ENCODE results near the gene CYB561.

CYB561 gene

DNA sequence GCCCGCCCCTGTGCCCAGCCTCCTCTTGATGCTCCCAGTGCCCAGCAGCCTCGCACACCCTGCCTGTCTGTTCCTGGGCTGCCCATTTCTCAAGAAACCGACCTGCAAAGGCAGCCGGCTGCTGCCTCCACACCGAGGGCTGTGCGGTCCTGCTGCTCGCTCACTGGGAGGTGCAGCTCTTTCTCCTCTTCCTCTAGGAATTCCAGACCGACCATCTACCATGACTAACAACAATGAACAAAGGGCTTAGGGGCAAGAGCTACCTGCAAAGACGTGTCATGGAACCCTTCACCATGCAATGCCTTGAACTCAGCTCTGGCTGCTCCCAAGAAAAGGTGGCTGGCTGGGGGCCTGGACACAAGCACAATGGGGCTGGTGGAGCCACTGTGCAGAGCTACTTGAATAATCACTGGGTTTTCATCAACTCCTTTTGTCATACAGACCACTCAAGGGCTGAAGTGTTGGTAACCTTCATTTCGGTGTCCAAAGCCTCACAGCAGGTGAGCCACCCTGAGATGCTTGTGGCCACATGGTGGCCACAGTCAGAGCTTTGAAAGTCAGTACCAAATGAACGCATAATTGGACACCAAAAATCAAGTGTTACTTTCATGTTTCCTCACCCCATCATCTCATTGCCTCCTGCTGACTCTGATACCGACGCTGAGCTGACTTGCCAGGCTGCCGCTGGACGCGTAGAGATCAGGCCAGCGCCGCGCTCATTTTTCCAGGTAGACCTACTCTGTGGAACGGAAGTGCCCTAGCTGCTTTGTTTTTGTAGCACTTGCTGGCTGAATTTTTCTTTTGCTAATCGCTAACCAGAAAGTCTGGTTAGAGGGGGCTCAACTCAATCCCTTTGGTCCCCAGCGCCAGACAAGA, 19.8 kb downstream of the CYB561 start:
- H3K4me1 ChIP-seq (ENCODE audit: insufficient read depth, low read length): peaks cover 16% of the 10 kb centered on the region
- no peaks in the 10 kb centered on the region for H3K9me3 ChIP-seq (ENCODE audit: control insufficient read depth, insufficient read depth, low read length)

DNA sequence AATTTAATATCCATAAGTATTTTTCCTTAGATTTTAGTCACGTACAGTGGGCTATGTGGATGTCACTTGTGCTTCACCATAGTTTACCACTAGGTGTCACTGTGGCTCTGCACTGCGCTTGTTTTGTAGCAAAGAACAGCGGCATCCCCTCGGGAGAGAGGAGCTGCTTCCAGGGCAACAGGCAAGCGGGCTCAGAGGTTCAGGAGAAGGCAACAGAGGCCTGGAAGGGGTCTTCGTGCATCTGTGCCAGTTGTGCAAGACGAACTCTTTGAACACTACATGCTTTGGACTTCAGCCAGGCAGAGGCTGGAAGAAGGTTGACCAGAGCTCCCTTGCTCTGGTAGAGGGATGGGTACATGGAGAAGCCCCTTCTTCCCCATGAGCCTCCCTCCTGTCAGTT, 20.6 kb downstream of the CYB561 start:
- no peak overlapping the region for H3K9ac ChIP-seq (ENCODE audit: low read depth, low read length)

More for the DNA sequence above, 19.8 kb downstream of the CYB561 start:
- no peak overlapping the region for H3K9ac ChIP-seq (ENCODE audit: low read depth, low read length)
- H3K36me3 ChIP-seq (ENCODE audit: insufficient read depth, low read length): no peaks in the 10 kb centered on the region

GRCh38 chr17:63423963-63424362, 22.1 kb downstream of the CYB561 start:
- 0 out of 2 replicates have a peak, but pooled peaks cover 2% of the 10 kb centered on the region for H3K36me3 ChIP-seq (ENCODE audit: insufficient read depth, low read length)
- no peak overlapping the region for H3K9ac ChIP-seq (ENCODE audit: low read depth, low read length)
- no peaks in the 10 kb centered on the region for H3K9me3 ChIP-seq (ENCODE audit: control insufficient read depth, insufficient read depth, low read length)
- peaks cover 16% of the 10 kb centered on the region for H3K4me1 ChIP-seq (ENCODE audit: insufficient read depth, low read length)

More for the DNA sequence above, 20.6 kb downstream of the CYB561 start:
- H3K4me1 ChIP-seq (ENCODE audit: insufficient read depth, low read length): peaks cover 16% of the 10 kb centered on the region
- no peaks in the 10 kb centered on the region for H3K9me3 ChIP-seq (ENCODE audit: control insufficient read depth, insufficient read depth, low read length)
- H3K36me3 ChIP-seq (ENCODE audit: insufficient read depth, low read length): no peaks in the 10 kb centered on the region

- Histone ChIP-seq H3K36me3 (ENCODE audit: insufficient read depth, low read length) (0 out of 2 replicates have a peak, but pooled peaks cover 2% of the 10 kb centered on the region), H3K9ac (ENCODE audit: low read depth, low read length) (no peak overlapping the region), H3K9me3 (ENCODE audit: control insufficient read depth, insufficient read depth, low read length) (no peaks in the 10 kb centered on the region), H3K4me1 (ENCODE audit: insufficient read depth, low read length) (peaks cover 14% of the 10 kb centered on the region)
Observed at GRCh38 chr17:63423251-63423950, 22.7 kb downstream of the CYB561 start.

DNA sequence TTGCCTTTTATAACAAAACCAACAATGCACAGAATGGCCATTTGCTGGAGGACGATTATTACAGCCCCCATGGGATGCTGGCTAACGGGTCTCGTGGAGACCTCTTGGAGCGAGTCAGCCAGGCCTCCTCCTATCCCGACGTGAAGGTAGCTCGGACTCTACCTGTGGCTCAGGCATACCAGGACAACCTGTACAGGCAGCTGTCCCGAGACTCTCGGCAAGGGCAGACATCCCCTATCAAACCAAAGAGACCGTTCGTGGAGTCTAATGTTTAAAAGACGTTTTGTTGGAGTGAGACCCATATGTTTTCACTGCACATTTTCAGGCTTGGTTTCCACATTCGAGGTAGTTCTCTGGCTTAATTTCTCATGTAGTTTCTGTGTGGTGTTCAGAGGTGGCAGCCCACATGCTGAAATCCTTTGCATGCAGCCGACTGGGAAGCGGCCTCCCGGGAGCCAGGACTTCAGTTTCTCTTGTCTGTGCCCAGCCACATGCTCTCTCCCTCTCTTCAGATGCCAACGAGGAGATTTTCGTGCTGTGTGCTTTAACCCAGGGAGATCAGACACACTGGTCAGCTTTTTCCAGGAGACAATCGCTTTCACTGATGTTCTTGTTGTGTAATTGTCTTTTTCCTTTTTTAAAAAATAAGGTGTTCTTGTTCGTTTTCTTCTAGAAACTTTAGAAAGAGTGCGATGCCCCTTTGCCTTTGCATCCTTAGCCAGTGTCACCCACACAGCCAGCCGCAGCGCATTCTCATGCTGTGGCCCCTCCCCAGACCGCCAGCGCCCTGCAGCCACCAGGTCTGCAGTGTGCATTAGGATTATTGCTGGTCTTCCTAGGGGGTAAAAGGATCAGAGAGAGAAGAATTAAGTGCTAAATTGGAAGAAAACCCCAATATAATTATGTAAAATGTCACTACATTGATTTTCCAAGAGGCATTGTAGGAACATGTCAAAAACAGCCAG, 24.1 kb downstream of the CYB561 start:
- peaks cover under 1% of the 10 kb centered on the region; the same call in 1 of the 2 replicates for H3K4me1 ChIP-seq (ENCODE audit: insufficient read depth, low read length)
- no peaks in the 10 kb centered on the region for H3K9me3 ChIP-seq (ENCODE audit: control insufficient read depth, insufficient read depth, low read length)
- H3K9ac ChIP-seq (ENCODE audit: low read depth, low read length): no peak overlapping the region
- H3K36me3 ChIP-seq (ENCODE audit: insufficient read depth, low read length): 0 out of 2 replicates have a peak, but pooled peaks cover 2% of the 10 kb centered on the region

GRCh38 chr17:63420868-63421680, 25.0 kb downstream of the CYB561 start:
- Histone ChIP-seq H3K36me3 (ENCODE audit: insufficient read depth, low read length) (0 out of 2 replicates have a peak, but pooled peaks cover 2% of the 10 kb centered on the region), H3K4me1 (ENCODE audit: insufficient read depth, low read length) (no peaks in the 10 kb centered on the region; the same call in 1 of the 2 replicates)

DNA sequence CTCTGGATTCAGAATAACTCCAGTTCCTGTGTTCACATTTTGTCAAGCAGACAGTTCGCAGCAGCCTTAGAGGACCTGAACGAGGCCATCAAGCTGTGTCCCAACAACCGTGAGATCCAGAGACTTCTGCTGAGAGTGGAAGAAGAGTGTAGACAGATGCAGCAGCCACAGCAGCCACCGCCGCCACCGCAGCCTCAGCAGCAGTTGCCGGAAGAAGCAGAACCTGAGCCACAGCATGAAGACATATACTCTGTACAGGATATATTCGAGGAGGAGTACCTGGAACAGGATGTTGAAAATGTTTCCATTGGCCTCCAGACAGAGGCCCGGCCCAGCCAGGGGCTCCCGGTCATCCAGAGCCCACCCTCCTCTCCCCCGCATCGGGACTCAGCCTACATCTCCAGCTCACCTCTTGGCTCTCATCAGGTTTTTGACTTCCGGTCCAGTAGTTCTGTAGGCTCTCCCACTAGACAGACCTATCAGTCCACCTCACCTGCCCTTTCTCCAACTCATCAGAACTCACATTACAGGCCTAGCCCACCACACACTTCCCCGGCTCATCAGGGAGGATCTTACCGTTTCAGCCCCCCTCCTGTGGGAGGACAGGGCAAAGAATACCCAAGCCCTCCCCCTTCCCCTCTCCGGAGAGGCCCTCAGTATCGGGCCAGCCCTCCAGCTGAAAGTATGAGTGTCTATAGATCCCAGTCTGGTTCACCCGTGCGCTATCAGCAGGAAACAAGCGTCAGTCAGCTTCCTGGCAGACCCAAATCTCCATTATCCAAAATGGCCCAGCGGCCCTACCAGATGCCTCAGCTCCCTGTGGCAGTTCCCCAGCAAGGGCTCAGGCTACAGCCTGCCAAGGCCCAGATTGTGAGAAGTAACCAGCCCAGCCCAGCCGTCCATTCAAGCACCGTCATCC, 25.9 kb downstream of the CYB561 start:
- Histone ChIP-seq H3K36me3 (ENCODE audit: insufficient read depth, low read length) (0 out of 2 replicates have a peak, but pooled peaks cover 2% of the 10 kb centered on the region), H3K4me1 (ENCODE audit: insufficient read depth, low read length) (no peaks in the 10 kb centered on the region; the same call in 1 of the 2 replicates), H3K9me3 (ENCODE audit: control insufficient read depth, insufficient read depth, low read length) (no peaks in the 10 kb centered on the region), H3K9ac (ENCODE audit: low read depth, low read length) (no peak overlapping the region)

More at GRCh38 chr17:63420868-63421680, 25.0 kb downstream of the CYB561 start:
- no peak overlapping the region for H3K9ac ChIP-seq (ENCODE audit: low read depth, low read length)
- no peaks in the 10 kb centered on the region for H3K9me3 ChIP-seq (ENCODE audit: control insufficient read depth, insufficient read depth, low read length)

DNA sequence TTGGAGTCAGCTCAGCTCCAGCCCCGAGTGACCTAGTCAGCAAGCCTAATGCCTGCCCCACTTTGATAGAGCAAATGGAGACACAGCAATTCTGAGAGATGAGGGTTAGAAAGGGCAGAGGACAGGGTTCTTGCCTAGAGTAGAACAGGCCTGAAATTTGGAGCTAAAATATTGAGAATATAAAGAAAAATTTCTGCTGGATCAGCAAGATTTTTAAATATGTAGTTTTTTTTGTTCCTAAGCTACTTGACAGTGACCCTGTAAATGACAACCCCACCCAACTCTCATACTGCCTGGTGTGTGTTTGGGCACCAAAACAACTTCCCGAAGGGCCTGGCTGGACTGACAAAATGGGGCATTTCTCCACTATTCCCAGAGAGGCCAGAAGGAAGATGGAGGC, 26.7 kb downstream of the CYB561 start:
- Histone ChIP-seq H3K36me3 (ENCODE audit: insufficient read depth, low read length) (0 out of 2 replicates have a peak, but pooled peaks cover 2% of the 10 kb centered on the region), H3K4me1 (ENCODE audit: insufficient read depth, low read length) (no peaks in the 10 kb centered on the region; the same call in 1 of the 2 replicates), H3K9ac (ENCODE audit: low read depth, low read length) (no peak overlapping the region), H3K9me3 (ENCODE audit: control insufficient read depth, insufficient read depth, low read length) (no peaks in the 10 kb centered on the region)

- H3K9ac ChIP-seq (ENCODE audit: low read depth, low read length): no peak overlapping the region
- no peaks in the 10 kb centered on the region; the same call in 1 of the 2 replicates for H3K4me1 ChIP-seq (ENCODE audit: insufficient read depth, low read length)
- no peaks in the 10 kb centered on the region for H3K9me3 ChIP-seq (ENCODE audit: control insufficient read depth, insufficient read depth, low read length)
- H3K36me3 ChIP-seq (ENCODE audit: insufficient read depth, low read length): 0 out of 2 replicates have a peak, but pooled peaks cover 2% of the 10 kb centered on the region
Observed at GRCh38 chr17:63418540-63418939, 27.6 kb downstream of the CYB561 start.

DNA sequence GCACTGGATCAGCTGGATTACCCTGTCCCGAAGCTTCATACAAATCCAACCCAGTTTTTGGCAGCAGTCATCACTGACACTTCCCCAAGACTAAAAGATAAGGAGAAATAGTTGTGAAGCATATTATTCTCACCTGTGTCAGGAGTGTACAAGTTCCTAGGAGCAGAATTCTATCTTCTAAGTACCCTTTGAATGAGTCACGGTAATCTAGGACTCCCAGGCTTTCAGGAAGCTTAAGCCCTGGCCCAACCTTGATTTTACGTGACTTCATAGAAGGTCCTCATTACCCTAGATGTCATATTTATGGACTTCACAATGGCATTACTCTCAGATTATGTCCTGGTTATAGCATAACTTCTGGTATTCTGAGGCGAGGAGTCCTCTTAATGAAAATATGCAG, 31.9 kb downstream of the CYB561 start:
- no peak overlapping the region for H3K9ac ChIP-seq (ENCODE audit: low read depth, low read length)
- H3K4me1 ChIP-seq (ENCODE audit: insufficient read depth, low read length): no peaks in the 10 kb centered on the region; the same call in 1 of the 2 replicates
- H3K36me3 ChIP-seq (ENCODE audit: insufficient read depth, low read length): no peaks in the 10 kb centered on the region
- no peaks in the 10 kb centered on the region for H3K9me3 ChIP-seq (ENCODE audit: control insufficient read depth, insufficient read depth, low read length)

GRCh38 chr17:63413128-63413527, 33.0 kb downstream of the CYB561 start:
- Histone ChIP-seq H3K36me3 (ENCODE audit: insufficient read depth, low read length) (no peaks in the 10 kb centered on the region), H3K4me1 (ENCODE audit: insufficient read depth, low read length) (no peaks in the 10 kb centered on the region), H3K9ac (ENCODE audit: low read depth, low read length) (no peak overlapping the region), H3K9me3 (ENCODE audit: control insufficient read depth, insufficient read depth, low read length) (no peaks in the 10 kb centered on the region)

DNA sequence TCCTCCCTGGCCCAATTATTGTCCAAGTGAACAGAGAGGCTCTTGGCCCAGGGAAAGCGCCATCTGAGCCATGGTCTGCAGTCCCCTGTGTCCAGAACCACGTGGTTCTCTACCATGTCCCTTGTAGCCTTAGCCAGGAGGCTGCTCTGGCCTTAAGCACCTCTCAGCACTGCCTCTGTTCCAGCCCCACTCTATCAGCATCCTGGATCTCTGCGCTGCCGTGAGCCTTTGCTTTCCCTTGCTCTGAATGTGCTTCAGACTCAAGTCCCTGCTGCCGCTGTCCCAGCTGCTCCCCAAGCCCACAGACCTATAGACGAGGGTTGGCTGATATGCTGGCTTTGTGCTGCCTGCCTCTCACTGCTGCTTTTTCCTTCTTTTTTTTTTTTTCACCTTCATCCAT, 33.9 kb downstream of the CYB561 start:
- Histone ChIP-seq H3K9me3 (ENCODE audit: control insufficient read depth, insufficient read depth, low read length) (no peaks in the 10 kb centered on the region), H3K4me1 (ENCODE audit: insufficient read depth, low read length) (no peaks in the 10 kb centered on the region), H3K36me3 (ENCODE audit: insufficient read depth, low read length) (no peaks in the 10 kb centered on the region), H3K9ac (ENCODE audit: low read depth, low read length) (no peak overlapping the region)
